SK-N-SH (cell line): ENCODE data around the gene TRUB2.

Experiments used
- CTCF ChIP-seq: fragments of 200-600 bp; sonication (generic); IDR thresholded peaks from 2 replicates; pipeline ENCODE4 v1.6.1; 2017; ENCODE audit warnings: antibody characterized with exemption, mild to moderate bottlenecking, moderate library complexity
- GABPA ChIP-seq: IDR thresholded peaks from 2 replicates; pipeline ENCODE4 v1.4.0; 2012; ENCODE audit warnings: low read depth, mild to moderate bottlenecking
- MAX ChIP-seq: IDR thresholded peaks from 2 replicates; pipeline ENCODE4 v1.4.0; 2012; ENCODE audit warnings: low read depth
- TAF1 ChIP-seq: IDR thresholded peaks from 2 replicates; pipeline ENCODE4 v1.6.1; 2012; ENCODE audit warnings: low read depth, mild to moderate bottlenecking, low read length, moderate library complexity, borderline replicate concordance
- TF ChIP-seq, protein P1 (sequence below): IDR thresholded peaks from 2 replicates; pipeline ENCODE4 v1.4.0; 2012; ENCODE audit warnings: low read depth, borderline replicate concordance

DNA sequence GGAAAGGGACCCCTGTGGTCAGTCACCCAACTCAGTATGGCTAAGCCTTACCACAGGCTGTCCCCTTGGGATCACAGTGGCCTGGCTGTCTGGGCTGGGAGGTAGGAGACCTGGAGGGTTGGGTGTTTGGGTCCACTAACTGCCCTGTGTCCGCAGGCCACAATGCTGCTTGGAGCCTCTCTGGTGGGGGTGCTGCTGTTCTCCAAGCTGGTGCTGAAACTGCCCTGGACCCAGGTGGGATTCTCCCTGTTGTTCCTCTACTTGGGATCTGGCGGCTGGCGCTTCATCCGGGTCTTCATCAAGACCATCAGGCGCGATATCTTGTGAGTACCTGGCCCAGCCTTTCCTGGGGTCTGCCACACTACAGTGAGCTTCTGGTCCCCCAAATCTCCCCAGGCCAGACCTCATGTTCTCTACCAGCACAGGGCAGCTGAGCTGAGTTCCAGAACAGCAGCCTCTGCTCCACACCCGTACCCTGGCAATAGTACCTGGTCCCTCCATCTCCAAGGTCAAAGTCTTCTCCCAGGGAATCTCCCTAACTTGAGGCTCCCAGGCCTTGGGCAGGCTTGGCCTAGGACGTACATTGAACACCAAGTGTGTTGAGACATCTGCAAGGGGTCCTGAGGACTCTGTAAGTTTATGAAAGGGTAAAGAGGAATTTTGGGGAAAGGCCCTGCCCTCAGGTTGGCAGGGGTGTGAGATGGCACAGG is 20.9 kb upstream of the TRUB2 start:
- TF ChIP-seq GABPA, result no peak
- TF ChIP-seq, protein P1, sequence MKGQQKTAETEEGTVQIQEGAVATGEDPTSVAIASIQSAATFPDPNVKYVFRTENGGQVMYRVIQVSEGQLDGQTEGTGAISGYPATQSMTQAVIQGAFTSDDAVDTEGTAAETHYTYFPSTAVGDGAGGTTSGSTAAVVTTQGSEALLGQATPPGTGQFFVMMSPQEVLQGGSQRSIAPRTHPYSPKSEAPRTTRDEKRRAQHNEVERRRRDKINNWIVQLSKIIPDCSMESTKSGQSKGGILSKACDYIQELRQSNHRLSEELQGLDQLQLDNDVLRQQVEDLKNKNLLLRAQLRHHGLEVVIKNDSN, result no peak
- no peak for TF ChIP-seq TAF1
- no peak for TF ChIP-seq MAX
- no peak for TF ChIP-seq CTCF
